GM18499 (cell line): Measurements from ENCODE around the gene CEND1.

Experiments used
- ATAC-seq: cut with Tn5 transposase; IDR thresholded peaks from one replicate; pipeline ENCODE4 v1.9.1; 2021; ENCODE audit warnings: moderate number of reproducible peaks; ENCODE audit not compliant: insufficient read depth, unreplicated experiment

CEND1 gene

DNA sequence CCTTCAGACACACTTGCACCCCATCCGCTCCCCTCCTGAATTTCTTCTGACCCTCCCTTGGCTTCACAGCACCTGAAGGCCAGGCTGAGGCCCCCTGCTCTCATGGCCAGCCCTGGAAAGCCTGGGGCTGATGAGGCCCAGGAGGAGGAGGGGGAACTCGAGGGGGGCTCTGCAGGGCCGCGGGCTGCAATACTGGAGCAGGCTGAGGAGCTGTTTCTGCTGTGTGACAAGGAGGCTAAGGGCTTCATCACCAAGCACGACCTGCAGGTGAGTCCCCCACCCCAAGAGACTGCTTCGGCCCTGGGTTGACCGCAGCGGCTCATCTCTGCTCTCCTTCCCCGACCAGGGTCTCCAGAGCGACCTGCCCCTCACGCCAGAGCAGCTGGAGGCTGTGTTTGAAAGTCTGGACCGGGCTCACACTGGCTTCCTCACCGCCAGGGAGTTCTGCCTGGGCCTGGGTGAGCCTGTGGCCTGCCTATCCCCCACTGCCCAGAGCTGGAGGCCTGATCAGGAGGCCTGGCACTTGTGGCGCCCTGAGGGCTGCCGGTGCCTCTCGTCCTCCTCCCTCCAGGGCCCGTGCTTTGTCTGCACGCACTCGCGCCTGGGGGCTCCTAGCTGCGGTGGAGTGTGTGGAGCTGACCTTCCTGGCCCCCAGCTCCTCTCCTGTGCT is 38.8 kb upstream of the CEND1 start:
- no peak for ATAC-seq

DNA sequence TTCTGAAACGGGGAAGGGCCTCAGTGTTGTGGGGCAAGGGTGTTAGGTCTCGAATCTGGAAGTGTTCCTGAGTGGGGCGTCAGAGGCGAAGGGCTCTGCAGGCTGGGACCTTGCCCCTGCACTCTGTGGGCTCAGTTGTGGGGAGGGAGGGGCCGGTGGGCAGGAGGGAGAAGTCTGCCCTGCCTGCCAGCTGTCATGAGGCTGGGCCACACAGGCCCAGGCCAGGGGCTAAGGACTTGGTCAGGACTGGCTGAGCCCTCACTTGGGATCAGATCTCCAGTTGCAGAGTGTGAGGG is 38.0 kb upstream of the CEND1 start, which contains the start of gene CRACR2B:
Gene CRACR2B, plus strand, starts transcription at position 23 of the 296 bp plus-strand sequence. CDS start 689 bp downstream, outside the sequence.
- ATAC-seq = no peak

- no peak for ATAC-seq
These were observed 37.4 kb upstream of the CEND1 start for GRCh38 chr11:827146-827896.

GRCh38 chr11:826836-827145 is 36.9 kb upstream of the CEND1 start:
- ATAC-seq = no peak

DNA sequence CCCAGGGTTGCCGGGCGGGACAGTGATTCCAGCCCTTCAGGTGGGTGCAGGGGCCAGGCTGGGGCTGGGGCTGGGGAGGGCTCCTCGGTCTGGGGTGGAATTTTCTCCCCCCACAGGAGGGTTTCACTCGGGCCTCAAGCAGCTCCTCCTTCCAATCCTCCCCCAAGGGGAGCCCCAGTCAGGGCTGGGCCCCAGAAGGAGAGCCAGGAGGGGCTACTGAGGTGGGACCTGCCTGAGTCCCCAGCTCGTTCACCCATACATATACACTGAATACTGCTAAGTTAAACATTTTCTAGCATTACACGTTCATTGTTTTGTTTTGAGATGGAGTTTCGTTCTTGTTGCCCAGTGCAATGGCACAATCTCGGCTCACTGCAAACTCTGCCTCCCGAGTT is 36.3 kb upstream of the CEND1 start:
- no peak for ATAC-seq

DNA sequence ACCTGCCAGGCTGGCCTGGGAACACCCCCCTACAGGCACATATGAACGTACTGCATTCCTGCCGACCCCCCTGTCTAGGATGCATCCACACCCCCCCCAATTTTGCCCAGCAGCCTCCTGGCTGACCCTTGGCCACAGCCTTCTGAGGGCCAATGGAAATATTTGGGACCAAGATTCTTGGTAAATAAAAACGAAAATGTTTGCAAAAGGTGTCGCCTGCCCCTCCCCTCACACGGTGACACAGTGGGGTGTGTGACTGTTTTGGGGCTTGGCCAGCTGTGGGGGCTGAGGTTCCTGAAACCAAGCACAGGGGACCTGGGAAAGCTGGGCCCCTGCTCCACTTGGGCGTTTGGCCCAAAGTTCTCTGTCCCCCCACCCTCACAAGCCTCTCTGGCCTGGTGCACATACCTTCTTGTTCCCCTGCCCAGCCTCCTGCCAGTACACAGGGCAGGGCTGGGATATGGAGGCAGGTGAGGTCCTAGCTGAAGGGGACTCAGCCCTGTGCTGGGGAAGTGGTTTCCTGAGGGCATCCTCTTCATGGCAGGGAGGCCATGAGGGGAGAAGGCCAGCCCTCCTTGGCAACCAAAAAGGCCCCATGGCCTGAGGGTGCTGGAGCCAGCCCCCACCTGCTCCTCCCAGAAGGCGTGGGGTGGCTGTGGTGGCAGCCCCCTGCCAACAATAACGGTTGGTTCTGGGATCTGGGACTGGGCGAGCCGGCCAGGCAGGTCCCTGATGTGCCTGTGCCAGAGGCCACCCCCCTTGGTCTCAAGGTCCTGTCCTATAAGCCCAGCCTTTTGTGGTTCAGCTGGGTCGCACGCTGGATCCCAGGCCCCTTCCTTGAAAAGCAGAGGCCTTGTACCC is 35.7 kb upstream of the CEND1 start:
- ATAC-seq = no peak

GRCh38 chr11:824942-825341 is 35.1 kb upstream of the CEND1 start:
- ATAC-seq = no peak

DNA sequence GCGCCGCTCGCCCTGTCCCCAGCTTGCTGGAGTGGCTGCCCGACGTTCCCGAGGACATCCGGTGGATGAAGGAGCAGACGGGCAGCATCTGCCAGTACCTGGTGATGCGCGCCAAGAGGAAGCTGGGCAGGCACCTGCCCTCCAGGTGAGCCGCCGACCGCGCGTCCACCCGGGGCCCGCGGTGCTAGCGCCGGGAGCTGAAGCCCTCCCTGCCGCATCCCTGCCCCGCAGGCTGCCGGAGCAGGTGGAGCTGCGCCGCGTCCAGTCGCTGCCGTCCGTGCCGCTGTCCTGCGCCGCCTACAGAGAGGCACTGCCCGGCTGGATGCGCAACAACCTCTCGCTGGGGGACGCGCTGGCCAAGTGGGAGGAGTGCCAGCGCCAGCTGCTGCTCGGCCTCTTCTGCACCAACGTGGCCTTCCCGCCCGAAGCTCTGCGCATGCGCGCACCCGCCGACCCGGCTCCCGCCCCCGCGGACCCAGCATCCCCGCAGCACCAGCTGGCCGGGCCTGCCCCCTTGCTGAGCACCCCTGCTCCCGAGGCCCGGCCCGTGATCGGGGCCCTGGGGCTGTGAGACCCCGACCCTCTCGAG is 34.5 kb upstream of the CEND1 start:
- no peak for ATAC-seq

GRCh38 chr11:823441-824291 is 33.8 kb upstream of the CEND1 start:
- ATAC-seq = no peak

GRCh38 chr11:821512-822371 is 31.9 kb upstream of the CEND1 start:
- no peak for ATAC-seq

DNA sequence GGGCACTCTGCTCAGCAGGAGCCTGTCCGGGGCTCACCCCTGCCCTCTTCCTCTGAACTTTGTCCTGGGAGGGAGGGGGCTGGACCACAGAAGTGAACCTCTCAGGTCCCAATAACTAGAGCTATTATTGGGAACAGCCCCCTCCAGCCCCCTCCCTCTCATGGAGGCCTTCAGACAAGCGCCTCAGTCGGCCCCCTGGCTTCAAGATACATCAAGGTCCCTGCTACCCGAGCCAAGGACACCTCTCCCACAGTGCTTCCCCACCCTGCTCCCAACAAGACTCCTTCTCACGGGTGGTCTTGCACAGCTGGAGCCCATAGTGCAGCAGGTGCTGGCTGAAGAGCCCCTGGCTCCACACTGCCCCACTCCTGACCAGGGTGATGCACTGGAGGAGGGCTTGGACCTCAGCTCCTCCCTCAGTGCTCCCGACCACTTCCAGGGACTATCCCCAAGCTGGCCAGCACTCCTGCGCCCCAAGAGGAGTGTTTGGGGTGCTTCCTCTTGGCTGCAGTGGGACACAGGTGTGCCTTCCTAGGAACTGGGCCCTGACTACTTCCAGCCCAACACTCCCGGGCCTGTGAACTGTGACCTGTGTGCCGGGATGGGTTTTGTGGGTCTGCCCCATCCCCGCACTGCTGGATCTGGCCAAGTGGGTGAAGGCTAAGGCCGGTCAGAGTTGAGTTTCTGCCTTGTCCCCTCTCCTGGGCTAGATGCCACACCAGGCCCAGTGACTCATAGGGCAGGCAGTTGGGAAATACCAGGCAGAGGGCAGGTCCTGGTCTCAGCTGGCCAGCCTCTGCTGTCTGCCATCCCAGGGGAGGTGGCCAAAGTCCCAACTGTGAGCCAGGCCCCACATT is 31.0 kb upstream of the CEND1 start:
- ATAC-seq = no peak

DNA sequence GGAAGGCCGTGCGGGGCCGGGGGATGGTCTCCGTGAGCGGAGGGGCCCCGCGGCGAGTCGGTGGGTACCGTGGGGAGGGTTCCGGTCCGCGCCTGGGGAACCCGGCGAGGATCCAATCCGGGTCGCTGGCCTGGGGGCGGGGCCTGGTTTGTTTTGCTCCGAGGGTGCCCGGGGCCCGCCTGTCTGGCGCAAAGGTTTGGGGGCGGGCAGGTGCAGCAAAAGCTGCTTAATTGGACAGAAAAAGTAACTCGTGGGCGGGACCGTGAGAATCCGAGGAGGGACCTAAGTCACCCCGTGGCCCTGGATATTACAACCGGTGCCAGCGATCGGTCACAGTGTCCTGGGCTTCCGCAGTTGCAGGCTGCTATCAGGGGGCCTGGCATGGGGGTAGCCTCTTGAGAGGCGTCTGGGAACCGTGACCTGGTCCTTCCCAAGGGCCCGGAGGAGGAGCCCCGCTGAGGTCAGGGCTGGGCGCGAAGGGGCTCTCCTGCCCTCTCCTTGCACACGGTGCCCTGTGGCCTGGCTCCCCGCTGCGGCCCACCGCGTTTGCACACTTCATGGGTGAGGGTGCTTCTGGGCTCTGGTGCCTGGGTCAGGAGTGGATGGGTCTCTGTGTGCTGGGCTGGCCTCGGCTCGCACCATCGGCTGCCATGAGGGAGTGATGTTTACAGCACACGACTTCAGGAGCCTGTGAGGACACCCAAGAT is 30.2 kb upstream of the CEND1 start:
- ATAC-seq = peak; percentile 41

- ATAC-seq = peak; percentile 21
These were observed 29.4 kb upstream of the CEND1 start for GRCh38 chr11:819129-819931.

GRCh38 chr11:818396-819128 is 28.7 kb upstream of the CEND1 start, which contains the start of gene PNPLA2:
Gene PNPLA2, plus strand, starts transcription at chr11:818914. Its CDS starts 805 bp downstream, at chr11:819719.
- ATAC-seq = no peak

- no peak for ATAC-seq
These were observed 26.5 kb upstream of the CEND1 start for GRCh38 chr11:816433-816779.
